Activated CD4-positive, CD25-positive, alpha-beta regulatory T cell treated with anti-CD3 and anti-CD28 coated beads, Interleukin-2, amount 50 U/mL, for 16 hours (primary cell): ENCODE data around the gene AKAP5.

Experiments used
- DNase-seq: peaks from one replicate; pipeline ENCODE4 v3.0.0-alpha.2; 2020; ENCODE audit warnings: low read depth, low spot score

Gene AKAP5

DNA sequence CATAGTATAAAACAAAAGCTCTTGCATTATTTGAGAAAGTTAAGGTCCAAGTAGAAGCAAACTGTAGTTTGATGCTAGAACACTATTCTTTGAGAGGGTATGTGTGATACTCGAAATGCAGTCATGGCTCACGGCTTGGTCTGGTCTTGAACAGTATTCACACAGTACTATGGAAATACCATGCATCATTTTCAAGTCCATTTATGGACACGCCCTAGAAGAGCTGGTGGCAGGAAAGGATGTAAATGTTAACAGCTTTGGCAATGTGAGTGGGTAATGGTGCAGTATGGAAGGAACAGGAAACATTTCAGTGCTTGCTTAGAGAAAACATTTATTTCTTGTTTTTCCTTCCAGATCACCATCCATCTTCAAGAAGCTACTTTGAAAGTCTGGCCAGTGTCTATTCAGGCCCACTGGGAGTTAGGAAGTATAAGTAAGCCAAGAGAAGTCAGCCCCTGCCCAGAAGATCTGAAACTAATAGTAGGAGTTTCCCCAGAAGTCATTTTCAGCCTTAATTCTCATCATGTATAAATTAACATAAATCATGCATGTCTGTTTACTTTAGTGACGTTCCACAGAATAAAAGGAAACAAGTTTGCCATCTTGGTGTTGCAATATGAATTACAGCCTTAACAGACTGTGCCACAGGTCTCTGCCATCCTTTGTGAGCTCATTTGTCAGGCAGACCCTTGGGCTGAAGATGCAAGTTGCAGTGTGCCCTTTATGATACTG, 5.7 kb upstream of the AKAP5 start:
- no peak for DNase-seq

DNA sequence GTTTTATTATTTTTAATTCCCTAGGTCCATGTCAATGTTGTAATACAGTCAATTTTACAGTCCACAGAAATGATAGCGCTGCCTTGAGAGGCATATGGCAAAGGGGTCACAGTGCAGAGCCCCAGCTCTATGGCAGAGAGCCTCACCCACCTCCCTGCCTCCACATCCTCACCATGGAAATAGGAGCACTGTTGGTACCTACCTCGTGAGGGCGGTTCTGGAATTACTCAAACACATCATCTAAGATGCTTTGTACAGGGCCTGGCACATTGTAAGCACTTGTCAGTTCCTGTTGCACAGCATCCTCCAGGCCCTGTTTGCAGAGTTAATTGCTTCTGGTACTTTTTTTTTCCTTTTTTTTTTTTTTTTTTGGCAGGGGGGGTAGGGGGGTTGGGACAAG, 4.1 kb upstream of the AKAP5 start:
- no peak for DNase-seq

DNA sequence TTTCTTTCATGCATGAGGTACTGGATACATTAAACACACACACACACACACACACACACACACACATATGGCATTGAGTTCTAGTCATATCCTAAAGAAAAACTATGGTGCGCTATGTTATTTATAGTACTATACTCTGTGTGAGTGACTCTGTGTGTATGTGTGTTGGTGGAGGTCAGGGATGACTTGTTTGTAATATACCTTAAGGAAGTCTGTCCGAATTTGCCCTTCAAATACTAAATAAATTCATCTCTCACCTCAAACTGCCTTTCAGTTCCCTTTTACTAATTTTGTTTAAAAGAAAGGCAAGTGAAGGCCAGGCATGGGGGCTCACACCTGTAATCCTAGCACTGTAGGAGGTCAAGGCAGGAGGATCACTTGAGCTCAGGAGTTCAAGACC, 2.1 kb upstream of the AKAP5 start:
- no peak for DNase-seq

DNA sequence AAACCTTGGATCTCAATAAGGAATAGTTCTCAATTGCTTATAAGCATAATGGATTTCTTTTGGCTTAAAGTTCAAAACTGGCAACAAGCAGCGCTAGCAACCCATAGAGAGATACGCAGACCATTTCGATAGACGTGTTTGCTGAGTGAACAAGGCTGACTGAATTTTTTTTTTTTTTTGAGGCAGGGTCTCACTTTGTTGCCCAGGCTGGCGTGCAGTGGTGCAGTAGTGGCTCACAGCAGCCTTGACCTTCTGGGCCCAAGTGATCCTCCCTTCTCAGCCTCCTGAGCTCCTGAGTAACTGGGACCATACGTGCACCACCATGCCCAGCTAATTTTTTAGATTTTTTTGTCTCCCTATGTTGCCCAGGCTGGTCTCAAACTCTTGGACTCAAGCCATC, 1.4 kb upstream of the AKAP5 start:
- no peak for DNase-seq

DNA sequence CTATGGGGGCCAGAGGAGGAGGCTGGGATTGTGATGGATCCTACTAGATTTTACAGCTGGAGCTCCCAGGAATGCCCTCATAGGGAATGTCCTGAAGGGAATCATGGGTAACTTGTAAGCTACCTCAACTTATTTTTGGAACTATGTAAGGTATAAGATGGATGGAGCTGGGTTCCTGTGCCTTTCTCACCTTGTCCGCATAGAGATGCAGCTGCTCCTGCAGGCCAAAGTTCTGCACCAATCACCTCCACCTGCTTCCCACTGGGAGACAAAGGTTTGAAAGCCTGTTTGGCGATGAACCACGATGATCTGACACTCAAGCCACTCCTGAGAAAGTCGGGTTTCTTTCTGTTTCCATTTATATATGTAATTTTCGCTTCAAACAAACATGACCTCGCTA, 648 bp upstream of the AKAP5 start:
- DNase-seq: no peak

DNA sequence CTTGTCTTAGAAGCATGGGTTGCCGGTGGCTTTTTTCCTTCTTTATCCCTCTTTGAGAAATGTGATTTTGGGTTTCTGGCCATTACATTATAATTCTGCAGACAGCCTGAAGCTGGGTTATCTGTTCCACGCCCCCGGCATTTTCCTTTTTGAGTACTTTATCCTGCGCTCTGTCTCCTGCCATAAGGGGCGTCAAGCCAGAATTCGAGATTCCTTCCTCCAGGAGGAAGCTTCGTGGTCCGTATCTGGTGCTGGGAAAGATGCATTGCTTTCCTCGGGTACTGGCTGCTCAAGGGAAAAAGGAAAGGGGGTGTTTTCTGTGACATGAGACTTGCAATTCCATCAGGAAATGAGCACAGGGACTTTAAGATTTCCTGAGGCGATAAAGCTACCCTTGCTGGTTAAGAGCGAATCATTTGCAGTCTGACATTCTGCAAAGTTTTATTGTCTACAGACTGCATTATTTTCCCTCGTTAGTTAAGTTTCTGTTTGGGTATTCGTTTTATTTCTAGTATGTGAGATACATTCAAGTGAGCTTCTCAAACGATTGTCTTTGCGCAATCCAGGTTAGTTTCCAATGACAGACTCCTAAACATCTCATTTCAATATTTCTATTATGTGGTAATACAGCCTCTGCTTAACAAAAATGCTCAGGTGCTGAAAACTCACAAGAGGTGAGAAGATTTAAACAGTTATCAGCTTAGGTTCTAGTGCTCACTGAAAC, 694 bp downstream of the AKAP5 start:
- no peak for DNase-seq

DNA sequence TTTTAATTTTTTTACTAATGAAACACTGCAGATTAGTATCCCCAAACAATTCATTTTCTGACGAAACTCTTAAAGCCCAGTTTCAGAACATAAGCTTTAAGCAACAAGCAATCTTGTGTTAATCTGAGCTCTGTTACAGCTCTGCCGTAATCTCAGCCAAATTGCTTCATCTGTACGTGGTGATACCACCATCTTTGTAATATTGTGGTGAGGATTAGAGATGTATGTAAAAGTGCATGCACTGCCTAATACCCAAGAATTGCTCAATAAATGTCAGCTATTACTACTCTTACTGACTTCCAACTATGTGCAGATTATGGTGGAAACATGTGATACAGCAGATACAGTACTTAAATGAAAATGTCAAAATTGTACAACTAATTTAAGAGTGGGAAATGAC, 1.8 kb downstream of the AKAP5 start:
- no peak for DNase-seq

DNA sequence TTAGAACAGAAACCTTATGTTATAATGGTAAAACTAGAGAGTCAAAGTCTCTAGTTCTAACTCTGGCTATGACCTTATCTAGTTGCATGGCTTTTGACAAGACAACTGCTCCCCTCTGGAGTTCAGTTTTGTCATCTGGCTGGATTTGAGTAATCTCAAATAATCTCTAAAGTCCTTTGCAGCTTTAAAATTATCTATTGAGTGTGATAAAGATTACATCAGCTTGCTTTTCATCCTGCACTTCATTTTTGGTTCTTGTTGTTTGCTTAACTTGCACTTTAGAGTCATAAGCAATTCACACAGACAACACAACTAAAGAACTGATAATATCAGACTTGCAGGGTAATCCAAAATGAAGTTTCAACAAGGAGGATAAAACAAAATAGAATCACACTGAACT, 2.3 kb downstream of the AKAP5 start:
- no peak for DNase-seq

DNA sequence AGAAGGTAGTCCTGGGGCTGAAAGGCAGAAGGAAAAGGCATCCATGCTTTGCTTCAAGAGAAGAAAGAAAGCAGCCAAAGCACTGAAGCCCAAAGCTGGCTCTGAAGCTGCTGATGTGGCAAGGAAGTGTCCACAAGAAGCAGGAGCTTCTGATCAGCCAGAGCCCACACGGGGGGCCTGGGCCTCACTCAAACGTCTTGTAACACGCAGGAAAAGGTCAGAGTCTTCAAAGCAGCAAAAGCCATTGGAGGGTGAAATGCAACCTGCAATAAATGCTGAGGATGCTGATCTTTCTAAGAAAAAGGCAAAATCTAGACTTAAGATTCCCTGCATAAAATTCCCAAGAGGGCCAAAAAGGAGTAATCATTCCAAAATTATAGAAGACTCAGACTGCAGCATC, 3.2 kb downstream of the AKAP5 start:
- no peak for DNase-seq

DNA sequence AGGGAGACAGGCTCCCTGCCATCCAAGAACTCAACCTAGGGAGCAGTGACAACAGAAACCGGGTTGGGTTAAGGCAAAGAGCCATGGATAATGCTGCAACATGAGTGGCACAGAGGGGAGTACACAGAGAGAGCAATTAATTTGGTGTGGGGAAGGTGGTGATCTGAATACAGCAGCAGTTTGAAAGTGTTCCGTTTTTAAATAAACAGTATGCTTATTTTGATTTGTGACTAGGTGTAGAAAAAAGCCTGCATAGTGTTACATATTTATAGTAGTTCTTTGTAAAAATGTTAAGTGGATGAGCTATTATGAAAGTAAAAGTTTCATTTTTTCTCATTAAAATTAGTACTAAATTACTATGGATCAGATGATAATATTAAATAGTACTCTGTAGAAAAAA, 8.7 kb downstream of the AKAP5 start:
- no peak for DNase-seq

DNA sequence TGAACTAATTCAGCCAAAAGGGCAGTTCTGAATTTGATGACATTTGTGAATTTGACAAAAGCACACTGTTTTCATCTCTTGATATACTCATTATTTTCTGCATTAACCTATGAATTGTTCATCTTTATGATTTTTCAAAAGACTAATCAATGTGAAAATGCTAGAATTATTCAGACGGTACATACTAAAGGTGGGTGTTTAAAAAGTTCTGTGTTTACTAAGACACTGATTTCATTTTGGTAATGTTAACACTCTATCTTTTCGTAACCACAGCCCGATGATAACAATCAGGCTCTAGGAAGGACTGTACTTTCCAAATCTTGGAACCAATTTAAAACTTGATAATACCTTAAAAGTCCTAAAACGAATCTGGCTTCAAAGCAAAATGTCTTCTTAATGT, 9.4 kb downstream of the AKAP5 start:
- no peak for DNase-seq

DNA sequence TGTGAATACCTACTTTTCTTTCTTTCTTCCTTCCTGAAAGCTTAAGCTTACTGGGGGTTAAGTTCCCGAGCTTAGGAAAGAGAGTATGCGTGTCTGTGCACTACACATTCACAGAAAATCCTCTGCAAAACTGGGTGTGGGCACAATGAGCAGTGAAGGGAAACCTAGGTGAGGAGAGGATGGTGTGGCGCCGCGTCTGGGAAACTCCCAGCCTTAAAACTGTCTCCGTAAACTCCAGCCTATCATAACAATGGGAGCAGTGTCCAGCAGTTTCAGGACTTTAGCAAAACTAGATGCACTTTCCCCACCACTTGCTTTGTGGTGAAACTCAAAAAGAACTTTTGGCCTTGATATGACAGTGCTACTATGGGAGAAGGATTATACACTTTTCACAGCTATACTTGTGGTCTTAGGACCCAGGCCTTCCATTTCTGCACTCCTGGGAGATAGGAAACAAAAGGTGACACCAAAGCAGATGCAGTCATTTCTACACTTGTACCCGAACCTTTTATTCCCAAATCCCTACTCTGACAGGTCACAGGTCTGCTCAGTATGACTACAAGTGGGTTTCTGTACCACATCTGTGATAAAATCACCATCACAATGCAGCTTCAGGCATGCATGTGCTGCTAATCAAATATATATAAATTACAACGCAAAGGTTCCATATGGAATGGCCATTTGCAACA, 10.4 kb downstream of the AKAP5 start:
- no peak for DNase-seq

DNA sequence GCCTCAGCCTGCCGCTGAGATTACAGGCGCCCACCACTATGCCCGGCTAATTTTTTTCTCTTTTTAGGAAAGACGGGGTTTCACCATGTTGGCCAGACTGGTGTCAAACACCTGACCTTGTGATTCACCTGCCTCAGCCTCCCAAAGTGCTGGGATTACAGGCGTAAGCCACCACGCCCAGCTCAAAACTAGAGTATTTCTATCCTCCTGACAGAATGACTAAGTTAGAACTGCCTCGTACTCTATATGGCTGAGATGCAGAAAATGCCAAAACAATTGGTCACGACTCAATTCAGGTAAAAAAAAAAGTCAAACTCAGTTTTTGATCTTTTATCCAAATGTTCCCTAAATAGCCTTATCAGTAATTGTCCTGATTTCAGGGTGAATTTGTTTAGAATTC, 11.1 kb downstream of the AKAP5 start:
- no peak for DNase-seq

DNA sequence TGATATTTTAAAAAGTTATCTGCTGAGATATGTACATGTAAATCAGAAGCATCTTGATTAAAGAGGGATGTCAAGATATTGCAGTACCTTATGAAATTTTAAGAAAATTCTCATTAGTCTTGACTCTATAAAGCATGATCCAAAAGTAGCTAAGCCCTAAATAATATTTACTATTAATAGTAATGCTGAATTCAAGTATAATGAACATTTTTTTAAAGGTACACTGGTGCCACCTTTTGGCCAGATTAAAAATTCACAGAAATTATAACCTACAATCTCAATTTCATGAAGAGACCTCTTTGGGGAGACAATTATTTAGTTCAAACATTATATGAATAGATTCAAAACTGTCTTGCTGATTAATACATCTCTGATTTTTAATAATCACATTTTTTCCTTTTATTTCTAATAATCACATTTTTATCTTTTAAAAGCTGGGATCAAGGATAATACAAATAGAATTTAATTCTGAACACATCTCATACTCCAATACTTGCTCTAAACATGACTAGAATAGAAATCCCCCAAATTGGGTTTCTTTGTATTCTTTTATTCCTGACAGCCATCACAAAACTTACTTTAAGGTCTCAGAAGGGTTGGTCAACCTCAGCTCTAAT, 13.4 kb downstream of the AKAP5 start:
- no peak for DNase-seq

DNA sequence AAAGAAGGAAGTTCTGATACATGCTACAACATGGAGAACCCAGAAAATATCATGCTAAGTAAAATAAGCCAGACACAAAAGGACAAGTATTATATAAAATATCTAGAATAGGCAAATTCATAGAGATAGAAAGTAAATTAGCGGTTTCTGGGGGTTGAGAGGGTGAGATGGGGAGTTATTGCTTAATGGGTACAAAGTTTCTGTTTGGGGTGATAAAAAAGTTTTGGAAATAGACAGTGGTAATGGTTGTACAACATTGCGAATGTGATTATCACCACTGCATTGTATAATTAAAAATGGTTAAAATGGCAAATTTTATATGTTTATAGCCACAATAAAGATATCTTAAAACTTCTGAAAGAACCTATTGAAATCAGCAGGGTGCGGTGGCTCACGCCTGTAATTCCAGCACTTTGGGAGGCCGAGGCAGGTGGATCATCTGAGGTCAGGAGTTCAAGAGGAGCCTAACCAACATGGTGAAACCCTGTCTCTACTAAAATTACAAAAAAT, 23.3 kb downstream of the AKAP5 start:
- DNase-seq: no peak

DNA sequence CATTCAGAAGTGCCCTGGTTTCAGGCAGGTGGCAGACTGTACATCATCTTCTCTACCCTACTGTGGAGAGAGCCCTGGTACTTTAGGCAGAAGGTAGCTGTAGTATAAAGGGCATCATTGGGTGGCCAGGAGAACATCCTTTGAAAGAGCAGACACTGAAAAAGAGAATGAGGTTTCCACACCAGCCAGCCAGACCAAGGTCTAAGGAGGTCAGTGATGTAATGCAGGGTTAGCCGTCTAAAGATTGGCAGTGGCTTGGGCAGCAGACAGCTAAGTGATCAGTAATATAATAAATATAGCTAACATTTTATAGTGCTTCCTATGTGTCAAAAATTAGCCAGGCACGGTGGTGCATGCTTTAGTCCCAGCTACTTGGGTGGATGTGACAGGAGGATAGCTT, 26.3 kb downstream of the AKAP5 start:
- DNase-seq: no peak

DNA sequence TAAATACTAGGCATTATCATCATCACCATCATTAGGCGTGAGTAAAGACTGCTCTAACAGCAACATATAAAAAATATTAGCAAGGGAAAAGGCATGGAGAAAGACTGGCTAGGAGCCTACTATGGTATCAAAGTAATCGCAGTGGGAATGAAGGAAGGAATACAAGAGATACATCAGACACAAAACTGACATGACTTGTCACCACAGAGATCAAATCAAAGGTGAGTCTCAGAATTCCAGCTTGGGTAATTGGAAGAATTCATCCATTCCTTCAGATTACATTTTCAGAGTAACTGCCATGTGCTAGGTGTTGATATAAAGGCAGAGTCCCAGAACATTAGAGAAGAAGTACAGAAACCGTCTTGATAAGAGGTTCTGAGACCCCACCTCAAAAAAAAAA, 28.2 kb downstream of the AKAP5 start:
- no peak for DNase-seq

DNA sequence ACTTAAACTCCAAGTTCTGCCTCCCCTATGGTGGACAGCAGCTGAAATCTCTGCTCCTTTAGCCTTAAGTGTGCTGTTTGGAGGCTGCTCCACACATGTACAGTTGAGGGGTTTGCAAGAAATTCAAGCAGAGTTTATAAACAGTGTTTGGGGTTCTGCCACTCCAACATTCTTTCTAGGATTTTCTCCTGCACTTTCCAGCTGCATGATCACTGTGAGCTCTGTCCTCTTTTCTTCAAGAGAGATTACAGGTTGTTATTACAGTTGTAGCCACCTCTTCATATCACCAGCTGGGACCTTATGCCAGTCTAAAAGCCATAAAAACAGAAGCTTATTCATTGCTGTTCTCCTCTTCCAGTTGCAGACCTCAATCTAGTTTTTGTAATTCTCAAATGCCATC, 30.0 kb downstream of the AKAP5 start:
- DNase-seq: no peak

DNA sequence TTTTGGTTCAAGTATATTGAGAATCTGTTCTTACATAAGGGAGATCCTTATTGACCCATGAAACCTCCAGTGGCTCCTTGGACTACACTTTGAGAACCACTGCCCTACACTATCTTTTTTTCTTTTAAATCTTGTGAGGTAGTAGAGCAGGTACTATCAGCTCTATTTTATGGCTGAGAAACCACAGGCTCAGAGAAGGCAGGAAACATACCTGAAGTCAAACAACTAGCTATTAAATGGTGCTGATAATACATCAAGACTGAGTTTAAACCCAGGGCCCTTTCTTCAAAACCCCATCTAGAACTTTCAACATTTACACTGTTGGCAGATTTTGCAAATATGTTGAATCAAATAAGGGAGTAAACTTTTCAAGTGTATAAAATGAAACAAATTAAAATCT, 31.5 kb downstream of the AKAP5 start:
- no peak for DNase-seq

DNA sequence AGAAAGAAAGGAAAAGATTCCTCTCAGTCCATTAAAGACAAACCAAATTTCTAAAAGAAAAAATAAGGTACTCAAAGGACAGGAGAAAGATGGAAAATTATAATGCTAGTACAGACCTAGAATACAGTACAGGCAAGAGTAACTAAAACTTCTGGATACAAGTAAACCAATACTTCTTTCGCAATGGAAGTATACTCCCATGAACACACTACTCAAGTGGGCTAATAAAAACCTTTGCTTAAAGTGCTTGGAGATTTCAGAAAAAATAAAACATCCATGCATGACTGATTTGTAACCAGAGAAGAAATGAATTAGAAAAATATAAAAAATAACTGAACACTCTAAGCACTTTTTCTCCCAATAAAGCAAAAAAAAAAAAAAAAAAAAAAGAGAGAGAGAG, 34.8 kb downstream of the AKAP5 start:
- DNase-seq: no peak

DNA sequence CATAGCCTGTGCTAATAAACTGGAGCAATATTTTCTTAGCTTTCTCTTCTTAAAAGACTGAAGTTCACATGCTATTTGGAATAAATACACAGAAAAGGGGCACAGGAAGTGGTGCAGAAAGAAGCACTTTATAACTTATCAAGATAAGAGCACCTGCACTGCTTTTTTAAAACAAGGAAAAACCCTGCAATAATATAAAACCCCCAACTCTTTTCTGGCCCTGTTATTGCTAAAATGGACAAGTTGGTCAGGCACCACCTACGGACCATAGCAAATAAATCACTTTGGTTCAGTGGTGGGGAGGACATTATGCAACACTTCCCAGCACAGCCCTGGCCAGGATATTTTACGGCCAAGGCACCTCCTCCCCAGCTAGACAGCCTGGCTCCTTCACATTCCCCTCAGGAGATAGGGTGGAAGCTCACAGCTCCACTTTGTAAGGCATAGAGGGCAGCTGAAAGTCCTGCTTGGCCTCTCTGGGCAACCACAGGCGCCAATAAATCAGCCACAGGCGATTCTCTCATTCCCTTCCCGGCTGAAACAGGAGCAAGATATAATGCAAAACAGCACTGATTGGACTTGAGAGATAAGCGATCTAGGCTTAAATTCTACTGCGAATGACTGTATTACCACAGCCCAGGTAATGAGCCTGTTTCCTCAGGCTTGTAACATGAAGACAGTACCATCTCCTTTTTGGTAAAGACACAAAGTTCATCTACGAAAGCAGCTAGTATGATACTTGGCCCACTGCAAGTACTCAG, 36.3 kb downstream of the AKAP5 start:
- DNase-seq: no peak

DNA sequence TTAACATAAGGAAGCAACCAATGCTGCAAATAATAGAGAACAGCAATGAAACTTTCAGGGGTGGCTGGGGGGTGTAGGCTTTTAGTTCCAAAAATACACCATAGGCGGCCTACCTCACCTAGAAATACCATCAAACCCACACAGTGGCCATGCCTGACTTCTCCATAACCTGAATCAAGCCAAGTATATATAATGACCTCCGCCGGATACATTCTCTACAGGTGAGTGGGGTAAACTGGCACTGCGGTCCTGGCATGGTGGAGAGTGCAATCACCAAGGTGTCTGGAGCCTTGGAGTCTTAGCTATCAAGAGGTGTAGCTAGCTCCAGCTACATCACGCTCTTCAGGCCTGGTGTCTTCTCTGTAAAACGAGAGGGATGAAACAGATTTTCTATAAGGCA, 37.2 kb downstream of the AKAP5 start:
- no peak for DNase-seq
